ENCODE measurements around the gene TBC1D20.
"Not testable (repeated sequence)": the region's sequence is repeated elsewhere in the genome, so short reads cannot be mapped to it uniquely, and the experiment has no call there.

The TBC1D20 gene

GRCh38 chr20:475463-476357 lies 13.4 kb upstream of the TBC1D20 start:
- DNase-seq, result no peak

- DNase-seq, result no peak
Observed at GRCh38 chr20:474581-474980, 12.2 kb upstream of the TBC1D20 start.

- no peak for DNase-seq
Observed at GRCh38 chr20:472889-473292, 10.6 kb upstream of the TBC1D20 start.

- DNase-seq, result no peak
Observed at GRCh38 chr20:472137-472846, 10.0 kb upstream of the TBC1D20 start.

GRCh38 chr20:469746-470490 lies 7.6 kb upstream of the TBC1D20 start:
- no peak for DNase-seq

GRCh38 chr20:467755-468154 lies 5.4 kb upstream of the TBC1D20 start:
- no peak for DNase-seq

GRCh38 chr20:461254-462198 lies 807 bp downstream of the TBC1D20 start:
- DNase-seq, result peak; percentile 48

GRCh38 chr20:460707-461106 lies 1.6 kb downstream of the TBC1D20 start:
- peak; percentile 8 for DNase-seq

- no peak for DNase-seq
Observed at GRCh38 chr20:460180-460579, 2.2 kb downstream of the TBC1D20 start.

GRCh38 chr20:458776-459175 lies 3.6 kb downstream of the TBC1D20 start:
- no peak for DNase-seq

- no peak for DNase-seq
Observed at GRCh38 chr20:454951-455350, 7.4 kb downstream of the TBC1D20 start.

GRCh38 chr20:452021-452420 lies 10.3 kb downstream of the TBC1D20 start:
- not testable (repeated sequence) for DNase-seq

- DNase-seq, result no peak
Observed at GRCh38 chr20:445514-446336, 16.6 kb downstream of the TBC1D20 start.

GRCh38 chr20:444862-445426 lies 17.4 kb downstream of the TBC1D20 start:
- DNase-seq, result no peak

GRCh38 chr20:444117-444516 lies 18.2 kb downstream of the TBC1D20 start:
- no peak for DNase-seq

GRCh38 chr20:443223-443775 lies 19.0 kb downstream of the TBC1D20 start:
- DNase-seq, result no peak

- DNase-seq, result no peak
Observed at GRCh38 chr20:440636-441035, 21.7 kb downstream of the TBC1D20 start.

GRCh38 chr20:440148-440547 lies 22.2 kb downstream of the TBC1D20 start:
- no peak for DNase-seq

- DNase-seq, result peak; percentile 82
Observed at GRCh38 chr20:438571-439469, 23.5 kb downstream of the TBC1D20 start.

All from activated CD4-positive, alpha-beta T cell treated with anti-CD3 and anti-CD28 coated beads, Interleukin-2, amount 50 U/mL, for 16 hours (primary cell).